Measurements from ENCODE around the gene SMURF2.

The SMURF2 gene

GRCh38 chr17:64555281-64555680 lies 106.8 kb downstream of the SMURF2 start:
- TF ChIP-seq TAF1 (IDR thresholded peaks at IDR 0.05; ENCODE audit: low read depth) (no peak), TCF12 (IDR thresholded peaks at IDR 0.05; ENCODE audit: low read depth) (no peak), NFIC (IDR thresholded peaks at IDR 0.05) (no peak), YY1 (IDR thresholded peaks at IDR 0.05; ENCODE audit: low read depth) (no peak), TEAD4 (IDR thresholded peaks at IDR 0.05) (no peak), EP300 (IDR thresholded peaks at IDR 0.05; ENCODE audit: borderline replicate concordance) (no peak), CREB1 (IDR thresholded peaks at IDR 0.05; ENCODE audit: low read depth) (no peak), USF1 (IDR thresholded peaks at IDR 0.05) (no peak)

- TF ChIP-seq EP300 (IDR thresholded peaks at IDR 0.05; ENCODE audit: borderline replicate concordance) (no peak), YY1 (IDR thresholded peaks at IDR 0.05; ENCODE audit: low read depth) (0 out of 2 replicates have a peak, but pooled peaks have one; percentile 35)
Measured at GRCh38 chr17:64554028-64554637, 108.0 kb downstream of the SMURF2 start.

GRCh38 chr17:64551461-64551860 lies 110.6 kb downstream of the SMURF2 start:
- no peak for TF ChIP-seq TEAD4 (IDR thresholded peaks at IDR 0.05)
- TF ChIP-seq USF1 (IDR thresholded peaks at IDR 0.05) = no peak
- no peak for TF ChIP-seq ZBTB7A (IDR thresholded peaks at IDR 0.05; ENCODE audit: low read depth)
- no peak for TF ChIP-seq TAF1 (IDR thresholded peaks at IDR 0.05; ENCODE audit: low read depth)
- TF ChIP-seq MAX (IDR thresholded peaks at IDR 0.05) = no peak
- no peak for TF ChIP-seq RAD21 (IDR thresholded peaks at IDR 0.05; ENCODE audit: low read depth)
- no peak for TF ChIP-seq YY1 (IDR thresholded peaks at IDR 0.05; ENCODE audit: low read depth)
- no peak for TF ChIP-seq NFIC (IDR thresholded peaks at IDR 0.05)
- no peak for TF ChIP-seq EP300 (IDR thresholded peaks at IDR 0.05; ENCODE audit: borderline replicate concordance)
- no peak for TF ChIP-seq REST (IDR thresholded peaks at IDR 0.05; ENCODE audit: low read depth)
- TF ChIP-seq EGR1 (IDR thresholded peaks at IDR 0.05) = no peak
- TF ChIP-seq CEBPB (IDR thresholded peaks at IDR 0.05) = no peak

- no peak for TF ChIP-seq NFIC (IDR thresholded peaks at IDR 0.05)
- TF ChIP-seq TAF1 (IDR thresholded peaks at IDR 0.05; ENCODE audit: low read depth) = no peak
- no peak for TF ChIP-seq YY1 (IDR thresholded peaks at IDR 0.05; ENCODE audit: low read depth)
- TF ChIP-seq REST (IDR thresholded peaks at IDR 0.05; ENCODE audit: low read depth) = no peak
- no peak for TF ChIP-seq RAD21 (IDR thresholded peaks at IDR 0.05; ENCODE audit: low read depth)
- TF ChIP-seq USF1 (IDR thresholded peaks at IDR 0.05) = no peak
- TF ChIP-seq CEBPB (IDR thresholded peaks at IDR 0.05) = no peak
- TF ChIP-seq MAX (IDR thresholded peaks at IDR 0.05) = no peak
- no peak for TF ChIP-seq EP300 (IDR thresholded peaks at IDR 0.05; ENCODE audit: borderline replicate concordance)
Measured at GRCh38 chr17:64547319-64547718, 114.8 kb downstream of the SMURF2 start.

- TF ChIP-seq FOXM1 (IDR thresholded peaks at IDR 0.05; ENCODE audit: borderline replicate concordance, low read depth) = no peak
- TF ChIP-seq TAF1 (IDR thresholded peaks at IDR 0.05; ENCODE audit: low read depth) = no peak
- TF ChIP-seq TCF12 (IDR thresholded peaks at IDR 0.05; ENCODE audit: low read depth) = no peak
Measured at GRCh38 chr17:64546716-64547115, 115.4 kb downstream of the SMURF2 start.

GRCh38 chr17:64544742-64545141 lies 117.4 kb downstream of the SMURF2 start:
- no peak for TF ChIP-seq FOXM1 (IDR thresholded peaks at IDR 0.05; ENCODE audit: borderline replicate concordance, low read depth)
- no peak for TF ChIP-seq ZBTB7A (IDR thresholded peaks at IDR 0.05; ENCODE audit: low read depth)
- no peak for TF ChIP-seq RAD21 (IDR thresholded peaks at IDR 0.05; ENCODE audit: low read depth)
- TF ChIP-seq REST (IDR thresholded peaks at IDR 0.05; ENCODE audit: low read depth) = no peak
- no peak for TF ChIP-seq TEAD4 (IDR thresholded peaks at IDR 0.05)
- TF ChIP-seq TCF12 (IDR thresholded peaks at IDR 0.05; ENCODE audit: low read depth) = no peak
- no peak for TF ChIP-seq YY1 (IDR thresholded peaks at IDR 0.05; ENCODE audit: low read depth)
